CD14-positive monocyte (primary cell): ENCODE results near the gene DTNB. TPM values are rescaled to one million over a fixed set of nuclear protein-coding genes. Genes with fewer than 3 reads are reported as not detected.
"Not testable (repeated sequence)": the region's sequence is repeated elsewhere in the genome, so short reads cannot be mapped to it uniquely, and the experiment has no call there.

Source experiments
- DNase-seq, 3 donors: peaks; one replicate each; pipeline ENCODE4 v3.0.0-alpha.2; 2011 to 2022
- H2AFZ ChIP-seq: 2 replicates; pipeline ENCODE4 v1.6.0; 2012; ENCODE audit warnings: mild to moderate bottlenecking, low read depth, low read length, inconsistent platforms; ENCODE audit not compliant: insufficient read depth, poor library complexity, severe bottlenecking
- H3K27ac ChIP-seq, 2 donors: 1 replicate in 1 of 2; 2 replicates in 1 of 2; pipeline ENCODE4 v1.5.1; 2012 to 2013; ENCODE audit warnings: low read length in 2 of 2, control low read depth in 1 of 2, inconsistent platforms in 1 of 2, low read depth in 1 of 2, mild to moderate bottlenecking in 1 of 2
- H3K27me3 ChIP-seq, 2 donors: one replicate each; pipeline versions ENCODE4 v1.6.0 to v1.6.1; 2011 to 2013; ENCODE audit warnings: low read length in 2 of 2; ENCODE audit not compliant: control insufficient read depth in 2 of 2, insufficient read depth in 2 of 2
- H3K36me3 ChIP-seq, 2 donors: replicated peaks in 1 of 2; 1 replicate in 1 of 2; 2 replicates in 1 of 2; pipeline versions ENCODE4 v1.5.1 to v1.6.1; 2012 to 2013; ENCODE audit warnings: low read length in 2 of 2, control low read depth in 1 of 2, inconsistent platforms in 1 of 2, mild to moderate bottlenecking in 1 of 2; ENCODE audit not compliant: insufficient read depth in 2 of 2, control insufficient read depth in 1 of 2
- H3K4me1 ChIP-seq, 2 donors: 1 replicate in 1 of 2; 2 replicates in 1 of 2; pipeline versions ENCODE4 v1.5.1 to v1.6.1; 2012 to 2013; ENCODE audit warnings: low read length in 2 of 2, control low read depth in 1 of 2, inconsistent platforms in 1 of 2, mild to moderate bottlenecking in 1 of 2, moderate library complexity in 1 of 2; ENCODE audit not compliant: insufficient read depth in 2 of 2, control insufficient read depth in 1 of 2
- H3K4me2 ChIP-seq: replicated peaks from 2 replicates; pipeline ENCODE3; 2012; ENCODE audit warnings: low read length, moderate library complexity, mild to moderate bottlenecking; ENCODE audit not compliant: poor library complexity, severe bottlenecking; ENCODE audit errors: extremely low read depth
- H3K4me3 ChIP-seq, 3 experiments: fragments of 200-600 bp in 1 of 3; sonication (generic) in 1 of 3; replicated peaks in 1 of 3; 1 replicate in 2 of 3; 2 replicates in 1 of 3; pipeline ENCODE4 v1.5.1; 2011 to 2013; ENCODE audit warnings: low read length in 3 of 3, mild to moderate bottlenecking in 3 of 3, control low read depth in 2 of 3, low read depth in 2 of 3, inconsistent platforms in 1 of 3, moderate library complexity in 1 of 3
- H3K79me2 ChIP-seq: 2 replicates; pipeline ENCODE4 v1.6.0; 2012; ENCODE audit warnings: mild to moderate bottlenecking, control low read depth, inconsistent platforms, low read length, moderate library complexity; ENCODE audit not compliant: insufficient read depth
- H3K9ac ChIP-seq: 2 replicates; pipeline ENCODE4 v1.6.0; 2017; ENCODE audit warnings: low read length, mild to moderate bottlenecking; ENCODE audit not compliant: insufficient read depth, poor library complexity, severe bottlenecking
- H3K9me3 ChIP-seq, 2 donors: replicated peaks in 1 of 2; 1 replicate in 1 of 2; 2 replicates in 1 of 2; pipeline versions ENCODE4 v1.5.1 to v1.6.1; 2012 to 2013; ENCODE audit warnings: low read length in 2 of 2, control low read depth in 1 of 2; ENCODE audit not compliant: control insufficient read depth in 1 of 2, insufficient read depth in 1 of 2
- H4K20me1 ChIP-seq: 2 replicates; pipeline ENCODE4 v1.6.0; 2012; ENCODE audit warnings: mild to moderate bottlenecking, low read length, control low read depth, moderate library complexity; ENCODE audit not compliant: insufficient read depth
- H3K27ac Mint-ChIP-seq, 7 donors: one replicate each; pipeline ENCODE4 v1.8.0; 2020; ENCODE audit warnings: mild to moderate bottlenecking in 7 of 7, mixed read lengths in 7 of 7, moderate library complexity in 6 of 7, inconsistent platforms in 2 of 7
- H3K27me3 Mint-ChIP-seq, 3 donors: one replicate each; pipeline ENCODE4 v1.8.0; 2021 to 2022; ENCODE audit warnings: low read depth in 3 of 3, mild to moderate bottlenecking in 3 of 3, mixed read lengths in 3 of 3, moderate library complexity in 3 of 3, inconsistent platforms in 1 of 3
- H3K36me3 Mint-ChIP-seq, 2 donors: one replicate each; pipeline ENCODE4 v1.8.0; 2020; ENCODE audit warnings: mixed read lengths in 2 of 2, inconsistent platforms in 1 of 2, mild to moderate bottlenecking in 1 of 2
- H3K4me1 Mint-ChIP-seq: one replicate; pipeline ENCODE4 v1.8.0; 2020; ENCODE audit warnings: mild to moderate bottlenecking, mixed read lengths
- H3K4me3 Mint-ChIP-seq, 2 donors: one replicate each; pipeline ENCODE4 v1.8.0; 2020; ENCODE audit warnings: mild to moderate bottlenecking in 2 of 2, mixed read lengths in 2 of 2, moderate library complexity in 1 of 2
- H3K9me3 Mint-ChIP-seq, 7 donors: one replicate each; pipeline ENCODE4 v1.8.0; 2020 to 2022; ENCODE audit warnings: mixed read lengths in 7 of 7, mild to moderate bottlenecking in 6 of 7, moderate library complexity in 6 of 7, inconsistent platforms in 2 of 7
- WGBS: methylation state at CpG from one replicate; pipeline ENCODE4 v1.1.5; 2013; ENCODE audit warnings: missing lambda C conversion rate; ENCODE audit not compliant: insufficient coverage; 5-methylcytosine and 5-hydroxymethylcytosine counted together
- intact Hi-C, 2 donors: fragments of 100-400 bp; cut with micrococcal nuclease; formaldehyde crosslinking; loops; one replicate each; pipeline versions ENCODE4 v1.15.0 to v1.15.1; 2023
- polyA plus RNA-seq, 3 donors: library from polyadenylated mRNA; depleted of rRNA in 1 of 3; unstranded in 2 of 3; stranded (reverse) in 1 of 3; fragments of 300-500 nt in 2 of 3; fragments of >200 nt in 1 of 3; fragmentation: Illumina TruSeq in 2 of 3; gene quantifications; 1 replicate in 2 of 3; 2 replicates in 1 of 3; pipeline ENCODE4 v1.2.3, GENCODE V29; 2012 to 2021
- TF ChIP-seq, protein P1 (sequence below): fragments of 200-600 bp; IDR thresholded peaks from one replicate; pipeline ENCODE4 v1.8.0; 2022; ENCODE audit warnings: antibody characterized with exemption, mild to moderate bottlenecking

The DTNB gene
- polyA plus RNA-seq, 3 donors = 3.0 to 4.2 (median 3.3) TPM

DNA sequence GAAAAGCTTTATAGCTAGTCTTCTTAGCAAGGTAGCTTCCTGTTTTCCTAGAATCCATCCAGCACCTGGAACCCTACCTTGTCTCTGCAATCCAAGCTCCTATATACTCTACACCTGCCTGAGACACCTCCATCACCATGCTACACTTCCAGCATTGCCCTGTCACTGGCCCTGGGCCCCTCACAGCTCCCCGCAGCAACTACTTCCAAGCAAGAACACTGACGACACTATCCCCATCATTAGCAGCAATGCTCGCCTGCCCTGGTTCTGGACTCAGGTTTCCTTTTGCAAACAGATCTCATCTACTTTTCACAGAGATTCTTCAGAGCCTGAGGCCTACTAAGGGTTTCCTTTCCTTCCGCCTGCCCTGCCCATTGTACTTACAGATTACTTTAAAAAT is 121.1 kb downstream of the DTNB start:
- no peak for DNase-seq
- TF ChIP-seq, protein P1, sequence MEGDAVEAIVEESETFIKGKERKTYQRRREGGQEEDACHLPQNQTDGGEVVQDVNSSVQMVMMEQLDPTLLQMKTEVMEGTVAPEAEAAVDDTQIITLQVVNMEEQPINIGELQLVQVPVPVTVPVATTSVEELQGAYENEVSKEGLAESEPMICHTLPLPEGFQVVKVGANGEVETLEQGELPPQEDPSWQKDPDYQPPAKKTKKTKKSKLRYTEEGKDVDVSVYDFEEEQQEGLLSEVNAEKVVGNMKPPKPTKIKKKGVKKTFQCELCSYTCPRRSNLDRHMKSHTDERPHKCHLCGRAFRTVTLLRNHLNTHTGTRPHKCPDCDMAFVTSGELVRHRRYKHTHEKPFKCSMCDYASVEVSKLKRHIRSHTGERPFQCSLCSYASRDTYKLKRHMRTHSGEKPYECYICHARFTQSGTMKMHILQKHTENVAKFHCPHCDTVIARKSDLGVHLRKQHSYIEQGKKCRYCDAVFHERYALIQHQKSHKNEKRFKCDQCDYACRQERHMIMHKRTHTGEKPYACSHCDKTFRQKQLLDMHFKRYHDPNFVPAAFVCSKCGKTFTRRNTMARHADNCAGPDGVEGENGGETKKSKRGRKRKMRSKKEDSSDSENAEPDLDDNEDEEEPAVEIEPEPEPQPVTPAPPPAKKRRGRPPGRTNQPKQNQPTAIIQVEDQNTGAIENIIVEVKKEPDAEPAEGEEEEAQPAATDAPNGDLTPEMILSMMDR = no peak
- Mint-ChIP-seq H3K4me3 (no peak overlapping the region), H3K27ac (no peak overlapping the region), H3K27me3 (no peaks in the 10 kb centered on the region), H3K9me3 (peaks cover 0 to 2% (median 0%) of the 10 kb centered on the region in 7 donors), H3K4me1 (peaks cover 31% of the 10 kb centered on the region), H3K36me3 (no peaks in the 10 kb centered on the region)
- WGBS = 95% methylated on average over 4 of the region's 4 CpGs
- Histone ChIP-seq H3K36me3 (no peaks in the 10 kb centered on the region), H3K9me3 (no peaks in the 10 kb centered on the region), H3K27ac (no peak overlapping the region), H3K4me3 (no peak overlapping the region), H3K27me3 (no peaks in the 10 kb centered on the region), H4K20me1 (no peaks in the 10 kb centered on the region), H3K4me2 (no peak overlapping the region), H3K4me1 (peaks cover 21 to 26% of the 10 kb centered on the region in 2 donors), H2AFZ (no peak overlapping the region), H3K9ac (no peak overlapping the region), H3K79me2 (no peaks in the 10 kb centered on the region)
- intact Hi-C loops = loop anchor here in 1 of 2 donors (10.0 kb wide), 1 partner anchor 278 kb away; no protein-coding TSS in a partner anchor

DNA sequence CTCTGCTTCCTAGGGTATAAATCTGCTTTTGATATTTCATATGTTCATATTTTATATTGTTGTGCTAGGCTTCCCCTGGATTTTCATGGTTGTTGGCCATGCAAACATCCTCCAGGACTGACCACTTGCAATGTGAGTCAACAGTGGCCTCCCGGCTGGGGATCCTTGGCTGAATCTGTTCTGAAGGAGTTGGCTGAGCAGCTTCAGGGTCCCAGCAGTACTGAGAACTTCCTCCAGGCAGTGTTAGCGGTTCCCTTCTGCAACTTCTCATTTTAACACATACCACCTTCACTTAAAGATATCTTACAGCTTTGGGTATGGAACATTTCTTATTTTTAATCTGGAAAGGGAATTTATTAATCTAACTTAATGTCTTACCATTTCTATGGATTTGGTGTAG is 122.1 kb downstream of the DTNB start:
- H3K9ac ChIP-seq = no peak overlapping the region
- peaks cover 12 to 16% of the 10 kb centered on the region in 2 donors for H3K4me1 ChIP-seq
- H3K4me2 ChIP-seq = no peak overlapping the region
- H3K27ac ChIP-seq = no peak overlapping the region
- peak overlapping the region; percentile 11 for H2AFZ ChIP-seq
- Mint-ChIP-seq H3K36me3 (no peaks in the 10 kb centered on the region), H3K4me3 (no peak overlapping the region), H3K27ac (no peak overlapping the region), H3K4me1 (peaks cover 21% of the 10 kb centered on the region), H3K9me3 (peaks cover 0 to 2% (median 0%) of the 10 kb centered on the region in 7 donors), H3K27me3 (peaks cover 0 to 2% (median 0%) of the 10 kb centered on the region in 3 donors)
- intact Hi-C loops = loop anchor here in 1 of 2 donors (10.0 kb wide), 1 partner anchor 277 kb away; no protein-coding TSS in a partner anchor
- H4K20me1 ChIP-seq = no peaks in the 10 kb centered on the region
- H3K4me3 ChIP-seq = no peak overlapping the region
- 0% methylated on average over 1 of the region's 2 CpGs for WGBS
- no peaks in the 10 kb centered on the region for H3K9me3 ChIP-seq
- H3K36me3 ChIP-seq = no peaks in the 10 kb centered on the region
- no peaks in the 10 kb centered on the region for H3K27me3 ChIP-seq
- DNase-seq = peak; percentile 25 to 42 (median 32)
- TF ChIP-seq, protein P1 = peak; percentile 35
- H3K79me2 ChIP-seq = no peaks in the 10 kb centered on the region

DNA sequence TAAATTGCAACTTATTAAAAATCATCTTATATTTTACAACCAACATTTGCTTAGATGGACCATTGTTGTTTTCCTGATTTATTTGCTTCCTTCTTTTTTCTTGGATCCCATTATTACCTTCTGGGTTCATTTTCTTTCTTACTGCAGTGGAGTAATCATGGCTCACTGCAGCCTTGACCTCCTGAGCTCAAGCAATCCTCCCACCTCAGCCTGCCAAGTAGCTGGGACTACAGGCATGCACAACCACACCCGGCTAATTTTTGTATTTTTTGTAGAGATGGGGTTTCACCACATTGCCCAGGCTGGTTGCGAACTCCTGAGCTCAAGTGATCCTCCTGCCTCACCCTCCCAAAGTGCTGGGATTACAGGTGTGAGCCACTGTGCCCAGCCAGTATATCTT is 123.8 kb downstream of the DTNB start:
- H3K9ac ChIP-seq, intact Hi-C loops, H3K9me3 Mint-ChIP-seq, H3K27me3 Mint-ChIP-seq, H3K27ac ChIP-seq, H4K20me1 ChIP-seq, H3K9me3 ChIP-seq, H3K27me3 ChIP-seq, H3K4me3 ChIP-seq, H3K4me2 ChIP-seq, DNase-seq, H2AFZ ChIP-seq, H3K4me3 Mint-ChIP-seq, H3K36me3 ChIP-seq, H3K36me3 Mint-ChIP-seq, H3K79me2 ChIP-seq, H3K27ac Mint-ChIP-seq: not testable (repeated sequence)
- H3K4me1 ChIP-seq = peaks cover 12 to 14% of the 10 kb centered on the region in 2 donors
- WGBS = no CpG with 5 or more reads among the region's 2 CpGs
- H3K4me1 Mint-ChIP-seq = peaks cover 20% of the 10 kb centered on the region
